GM06990 (cell line): Measurements from ENCODE around the gene DNAH1.
A peak's percentile ranks its signal among the peaks of the same experiment; 100 is the strongest.

ENCODE experiments used
- DNase-seq: peaks from one replicate; pipeline ENCODE4 v3.0.0-alpha.2; 2011; ENCODE audit not compliant: insufficient read length; ENCODE audit errors: extremely low read depth
- H3K27me3 ChIP-seq: replicated peaks from 2 replicates; pipeline ENCODE4 v1.6.0; 2011; ENCODE audit warnings: low read length; ENCODE audit not compliant: control insufficient read depth, insufficient read depth
- H3K36me3 ChIP-seq: 2 replicates; pipeline ENCODE4 v1.5.1; 2011; ENCODE audit warnings: low read length; ENCODE audit not compliant: control insufficient read depth, insufficient read depth
- H3K4me3 ChIP-seq: replicated peaks from 2 replicates; pipeline ENCODE4 v1.5.1; 2011; ENCODE audit warnings: low read depth, mild to moderate bottlenecking, control low read depth, low read length
- CTCF ChIP-seq: IDR thresholded peaks from 2 replicates; pipeline ENCODE4 v1.5.1; 2011; ENCODE audit warnings: low read length, control low read depth, mild to moderate bottlenecking, inconsistent platforms; ENCODE audit not compliant: insufficient read depth, poor library complexity, severe bottlenecking

Gene DNAH1

GRCh38 chr3:52443268-52443610 lies 127.1 kb downstream of the DNAH1 start:
- Histone ChIP-seq H3K27me3 (no peaks in the 10 kb centered on the region), H3K36me3 (no peaks in the 10 kb centered on the region), H3K4me3 (no peak overlapping the region)
- TF ChIP-seq CTCF: no peak
- no peak for DNase-seq

- no peak for DNase-seq
- no peak for TF ChIP-seq CTCF
- Histone ChIP-seq H3K4me3 (no peak overlapping the region), H3K27me3 (no peaks in the 10 kb centered on the region), H3K36me3 (no peaks in the 10 kb centered on the region)
Measured at GRCh38 chr3:52443791-52444687, 127.9 kb downstream of the DNAH1 start.

- no peak within 1 kb of the TSS for H3K4me3 ChIP-seq
- no peaks in the 10 kb centered on the region for H3K27me3 ChIP-seq
- peak; percentile 63 for DNase-seq
- TF ChIP-seq CTCF: peak; percentile 48
- no peaks in the 10 kb centered on the region for H3K36me3 ChIP-seq
Measured at GRCh38 chr3:52444860-52445793, 129.0 kb downstream of the DNAH1 start, which contains the start of gene SEMA3G. Gene SEMA3G (minus strand): TSS chr3:52445103. CDS start chr3:52445027, 76 bp downstream.

- no peaks in the 10 kb centered on the region for H3K36me3 ChIP-seq
- DNase-seq: no peak
- H3K27me3 ChIP-seq: no peaks in the 10 kb centered on the region
- no peak for TF ChIP-seq CTCF
- no peak overlapping the region for H3K4me3 ChIP-seq
Measured at GRCh38 chr3:52446042-52446441, 129.9 kb downstream of the DNAH1 start.

- no peak overlapping the region for H3K4me3 ChIP-seq
- no peaks in the 10 kb centered on the region for H3K27me3 ChIP-seq
- peak; percentile 36 for DNase-seq
- H3K36me3 ChIP-seq: no peaks in the 10 kb centered on the region
- TF ChIP-seq CTCF: peak; percentile 100
Measured at GRCh38 chr3:52446631-52447511, 130.8 kb downstream of the DNAH1 start.
